Measurements from ENCODE around the gene MRC2. TPM values are rescaled to one million over a fixed set of nuclear protein-coding genes. Genes with fewer than 3 reads are reported as not detected.

Gene MRC2
- total and polyA plus RNA-seq, 9 of the 15 experiments (the other 6 are each of a cell fraction or from before 2014, with no cell fraction given), result 0.28 to 11.5 (median 6.6) TPM

DNA sequence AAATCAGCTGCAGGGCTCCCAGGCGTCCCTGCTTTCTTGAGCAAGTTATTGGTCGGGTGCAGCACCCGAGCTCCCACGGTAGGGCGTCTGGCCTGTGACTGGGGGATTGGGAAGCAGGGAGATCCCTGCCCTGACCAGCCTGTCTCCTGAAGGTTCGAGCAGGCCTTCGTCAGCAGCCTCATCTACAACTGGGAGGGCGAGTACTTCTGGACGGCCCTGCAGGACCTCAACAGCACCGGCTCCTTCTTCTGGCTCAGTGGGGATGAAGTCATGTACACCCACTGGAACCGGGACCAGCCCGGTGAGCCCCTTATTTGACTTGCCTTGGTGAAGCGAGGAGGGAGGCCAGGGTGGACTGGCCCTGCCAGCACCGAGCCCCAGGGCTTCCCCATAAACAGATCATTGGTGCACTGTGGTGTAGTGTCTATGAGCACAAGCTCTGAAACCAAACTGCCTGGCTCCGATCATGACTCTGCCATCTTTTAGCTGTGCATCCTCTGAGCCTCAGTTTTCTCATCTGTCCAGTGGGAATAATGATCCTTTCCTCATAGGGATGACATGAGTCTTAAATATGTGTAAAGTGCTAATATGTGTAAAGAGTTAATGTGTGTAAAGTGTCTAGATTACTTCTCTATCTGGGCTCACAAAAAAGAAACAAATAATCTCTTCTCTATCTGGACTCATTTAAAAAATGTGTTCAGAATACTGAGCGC is 48.9 kb downstream of the MRC2 start:
- BruUV-seq (replicated peaks), result no TSS peak
- Histone ChIP-seq H4K20me1 (replicated peaks; ENCODE audit: control insufficient read depth, insufficient read depth, low read length) (no peaks in the 10 kb centered on the region), H3K36me3 (ENCODE audit: control insufficient read depth, insufficient read depth, low read length) (no peaks in the 10 kb centered on the region), H3K9me1 (ENCODE audit: control insufficient read depth, insufficient read depth, low read length) (no peaks in the 10 kb centered on the region), H2AFZ (ENCODE audit: low read depth, low read length) (no peak overlapping the region), H3K27ac (ENCODE audit: extremely low read depth, low read depth, low read length) (no peak overlapping the region), H3K9me3 (replicated peaks; ENCODE audit: control insufficient read depth, insufficient read depth, low read depth, low read length) (no peaks in the 10 kb centered on the region), H3K4me2 (ENCODE audit: insufficient read depth, low read length) (no peak overlapping the region), H3K4me1 (replicated peaks in 1 of 2; ENCODE audit: control insufficient read depth in 2 of 2, insufficient read depth in 2 of 2, low read length in 2 of 2) (peaks cover 15 to 60% of the 10 kb centered on the region in 2 experiments), H3K9ac (ENCODE audit: insufficient read depth in 1 of 2, low read depth in 2 of 2, low read length in 2 of 2) (peak overlapping the region in 1 of 2 experiments; percentile 31; a peak in 1 of 4 replicates), H3K79me2 (ENCODE audit: control insufficient read depth, insufficient read depth, low read length) (no peaks in the 10 kb centered on the region), H3K4me3 (no peak overlapping the region), H3K27me3 (ENCODE audit: control insufficient read depth in 2 of 2, insufficient read depth in 2 of 2, low read length in 2 of 2) (no peaks in the 10 kb centered on the region)
- no peak for FAIRE-seq
- TF ChIP-seq SMARCA4 (IDR thresholded peaks at IDR 0.05), result no peak
- TF ChIP-seq KDM1A (IDR thresholded peaks at IDR 0.05), result peak; percentile 26 to 42; a peak in 1 of 4 replicates
- TF ChIP-seq ETV6 (IDR thresholded peaks at IDR 0.05; ENCODE audit: borderline replicate concordance in 1 of 2, low read depth in 2 of 2, low read length in 1 of 2), result no peak
- no peak for TF ChIP-seq ETV6 (CRISPR knock-in tag; IDR thresholded peaks at IDR 0.05; ENCODE audit: borderline replicate concordance)
- peak; percentile 84 for TF ChIP-seq RBM25 (IDR thresholded peaks at IDR 0.05; ENCODE audit: low read depth, low read length, severe bottlenecking)
- peak; percentile 81 for TF ChIP-seq BCOR (IDR thresholded peaks at IDR 0.05)
- peak; percentile 60; the same call in 1 of the 2 replicates for TF ChIP-seq ADNP (tag; IDR thresholded peaks at IDR 0.05)
- TF ChIP-seq, protein P1, sequence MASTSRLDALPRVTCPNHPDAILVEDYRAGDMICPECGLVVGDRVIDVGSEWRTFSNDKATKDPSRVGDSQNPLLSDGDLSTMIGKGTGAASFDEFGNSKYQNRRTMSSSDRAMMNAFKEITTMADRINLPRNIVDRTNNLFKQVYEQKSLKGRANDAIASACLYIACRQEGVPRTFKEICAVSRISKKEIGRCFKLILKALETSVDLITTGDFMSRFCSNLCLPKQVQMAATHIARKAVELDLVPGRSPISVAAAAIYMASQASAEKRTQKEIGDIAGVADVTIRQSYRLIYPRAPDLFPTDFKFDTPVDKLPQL (IDR thresholded peaks at IDR 0.05; ENCODE audit: extremely low read depth, insufficient read length), result no peak
- TF ChIP-seq POLR2A (conservative IDR thresholded peaks at IDR 0.05), result no peak
- TF ChIP-seq, protein P2, sequence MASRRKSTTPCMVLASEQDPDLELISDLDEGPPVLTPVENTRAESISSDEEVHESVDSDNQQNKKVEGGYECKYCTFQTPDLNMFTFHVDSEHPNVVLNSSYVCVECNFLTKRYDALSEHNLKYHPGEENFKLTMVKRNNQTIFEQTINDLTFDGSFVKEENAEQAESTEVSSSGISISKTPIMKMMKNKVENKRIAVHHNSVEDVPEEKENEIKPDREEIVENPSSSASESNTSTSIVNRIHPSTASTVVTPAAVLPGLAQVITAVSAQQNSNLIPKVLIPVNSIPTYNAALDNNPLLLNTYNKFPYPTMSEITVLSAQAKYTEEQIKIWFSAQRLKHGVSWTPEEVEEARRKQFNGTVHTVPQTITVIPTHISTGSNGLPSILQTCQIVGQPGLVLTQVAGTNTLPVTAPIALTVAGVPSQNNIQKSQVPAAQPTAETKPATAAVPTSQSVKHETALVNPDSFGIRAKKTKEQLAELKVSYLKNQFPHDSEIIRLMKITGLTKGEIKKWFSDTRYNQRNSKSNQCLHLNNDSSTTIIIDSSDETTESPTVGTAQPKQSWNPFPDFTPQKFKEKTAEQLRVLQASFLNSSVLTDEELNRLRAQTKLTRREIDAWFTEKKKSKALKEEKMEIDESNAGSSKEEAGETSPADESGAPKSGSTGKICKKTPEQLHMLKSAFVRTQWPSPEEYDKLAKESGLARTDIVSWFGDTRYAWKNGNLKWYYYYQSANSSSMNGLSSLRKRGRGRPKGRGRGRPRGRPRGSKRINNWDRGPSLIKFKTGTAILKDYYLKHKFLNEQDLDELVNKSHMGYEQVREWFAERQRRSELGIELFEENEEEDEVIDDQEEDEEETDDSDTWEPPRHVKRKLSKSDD (conservative IDR thresholded peaks at IDR 0.05; ENCODE audit: low read length), result no peak
- 53% methylated on average over 15 of the region's 16 CpGs for WGBS (ENCODE audit: insufficient coverage, low coverage, missing lambda C conversion rate)
- in situ Hi-C loops (cut with MboI), result loop anchor here (25.0 kb wide), 1 partner anchor 736 kb away; no protein-coding TSS in a partner anchor
- DNase-seq (ENCODE audit: extremely low read depth in 1 of 4, low spot score in 3 of 4), result no peak
- intact Hi-C loops (cut with micrococcal nuclease), result loop anchor here (10.0 kb wide), 1 partner anchor 728 kb away; no protein-coding TSS in a partner anchor
- no peak for ATAC-seq
- ChIA-PET CTCF (ENCODE audit: low intra/inter-chr PET ratio) (no interaction called here), POLR2A (no interaction called here)

Data from K562 (cell line).